ENCODE data around the gene IGSF21. TPM values are rescaled to one million over a fixed set of nuclear protein-coding genes. Genes with fewer than 3 reads are reported as not detected.

The IGSF21 gene
- total and polyA plus RNA-seq, 2 of the 8 experiments (the other 6 are each of a cell fraction or from before 2014, with no cell fraction given) = 22.5 to 28.5 TPM

DNA sequence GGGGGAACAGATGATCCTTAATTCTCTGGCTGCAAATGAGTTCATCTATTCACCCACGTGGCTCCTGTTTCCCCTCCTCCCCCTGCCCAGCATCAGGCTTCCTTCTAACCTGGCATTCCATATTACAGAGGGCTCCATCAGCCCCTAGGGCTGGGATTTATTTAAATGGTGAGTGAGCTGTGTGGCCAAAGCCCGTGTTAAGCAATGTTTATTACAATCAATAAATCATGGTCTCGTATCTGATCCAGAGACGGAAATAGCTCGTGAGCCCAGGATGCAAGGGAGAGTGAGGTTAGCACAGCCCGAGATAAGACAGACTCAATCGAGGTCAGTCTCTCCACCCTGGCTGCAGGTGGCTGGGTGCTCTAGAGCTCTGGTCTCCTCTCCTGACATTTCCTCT, 43.1 kb upstream of the IGSF21 start (continued):
- TF ChIP-seq NRF1 (IDR thresholded peaks at IDR 0.05; ENCODE audit: low read depth, low read length) (no peak), RXRA (IDR thresholded peaks at IDR 0.05; ENCODE audit: insufficient read depth, low read depth, low read length) (no peak), RBBP5 (IDR thresholded peaks at IDR 0.05; ENCODE audit: borderline replicate concordance, low read depth, low read length) (no peak), CHD1 (IDR thresholded peaks at IDR 0.05; ENCODE audit: low read depth, low read length) (no peak), TBP (IDR thresholded peaks at IDR 0.05; ENCODE audit: low read depth, low read length) (no peak), PHF8 (conservative IDR thresholded peaks at IDR 0.05; ENCODE audit: low read depth, low read length) (no peak), CTBP2 (IDR thresholded peaks at IDR 0.05; ENCODE audit: borderline replicate concordance, insufficient read depth, insufficient read length, low read length) (no peak)
- TF ChIP-seq, protein P1, sequence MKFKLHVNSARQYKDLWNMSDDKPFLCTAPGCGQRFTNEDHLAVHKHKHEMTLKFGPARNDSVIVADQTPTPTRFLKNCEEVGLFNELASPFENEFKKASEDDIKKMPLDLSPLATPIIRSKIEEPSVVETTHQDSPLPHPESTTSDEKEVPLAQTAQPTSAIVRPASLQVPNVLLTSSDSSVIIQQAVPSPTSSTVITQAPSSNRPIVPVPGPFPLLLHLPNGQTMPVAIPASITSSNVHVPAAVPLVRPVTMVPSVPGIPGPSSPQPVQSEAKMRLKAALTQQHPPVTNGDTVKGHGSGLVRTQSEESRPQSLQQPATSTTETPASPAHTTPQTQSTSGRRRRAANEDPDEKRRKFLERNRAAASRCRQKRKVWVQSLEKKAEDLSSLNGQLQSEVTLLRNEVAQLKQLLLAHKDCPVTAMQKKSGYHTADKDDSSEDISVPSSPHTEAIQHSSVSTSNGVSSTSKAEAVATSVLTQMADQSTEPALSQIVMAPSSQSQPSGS (IDR thresholded peaks at IDR 0.05; ENCODE audit: low read length) = no peak
